NCI-H2107 treated with DMSO at 0.1 percent for 48 hours (cell line): ENCODE data around the gene BRMS1.
"Not testable (repeated sequence)": the region's sequence is repeated elsewhere in the genome, so short reads cannot be mapped to it uniquely, and the experiment has no call there.

ENCODE experiments used
- DNase-seq: peaks from one replicate; lab custom pipeline; 2025; ENCODE audit not compliant: unreplicated experiment; lab: John Stamatoyannopoulos, UW

The BRMS1 gene

DNA sequence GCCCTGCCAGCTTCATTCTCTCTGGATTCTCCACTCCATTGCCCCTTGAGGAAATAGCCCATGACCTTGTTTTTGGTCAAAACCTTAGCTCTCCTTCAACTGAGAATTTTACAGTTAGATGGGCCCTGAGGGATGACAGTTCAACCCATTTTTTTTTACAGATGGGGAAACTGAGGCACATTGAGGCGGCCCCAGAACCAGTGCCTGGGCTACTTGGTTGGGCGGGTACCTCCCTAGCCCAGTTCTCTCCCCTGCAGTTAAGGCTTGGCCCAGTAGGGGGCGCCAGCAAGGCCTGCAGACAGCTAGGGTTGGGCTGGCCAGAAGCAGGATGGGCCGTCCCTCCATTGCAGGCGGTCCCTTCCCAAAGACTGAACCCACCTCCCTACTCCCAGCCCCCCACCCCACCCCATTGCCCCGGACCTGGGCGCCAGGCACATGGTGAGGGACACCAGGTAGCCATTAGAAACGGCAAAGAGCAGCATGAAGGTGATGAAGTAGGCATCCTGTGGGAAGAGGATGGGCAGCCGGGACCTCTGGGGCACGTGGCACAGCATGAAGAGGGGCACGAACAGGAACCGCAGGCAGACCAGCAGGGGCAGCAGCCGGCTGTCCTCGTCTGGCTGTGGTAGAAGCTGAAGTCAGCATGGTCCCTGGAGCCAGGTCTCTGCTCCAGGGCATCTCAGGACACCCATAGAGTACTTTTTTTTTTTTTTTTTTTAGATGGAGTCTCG, 19.1 kb upstream of the BRMS1 start:
- no peak for DNase-seq

- DNase-seq = no peak
Measured at GRCh38 chr11:66363187-66363601, 18.3 kb upstream of the BRMS1 start.

GRCh38 chr11:66362481-66363147, 17.7 kb upstream of the BRMS1 start:
- DNase-seq = no peak

GRCh38 chr11:66361502-66361941, 16.6 kb upstream of the BRMS1 start:
- DNase-seq = no peak

DNA sequence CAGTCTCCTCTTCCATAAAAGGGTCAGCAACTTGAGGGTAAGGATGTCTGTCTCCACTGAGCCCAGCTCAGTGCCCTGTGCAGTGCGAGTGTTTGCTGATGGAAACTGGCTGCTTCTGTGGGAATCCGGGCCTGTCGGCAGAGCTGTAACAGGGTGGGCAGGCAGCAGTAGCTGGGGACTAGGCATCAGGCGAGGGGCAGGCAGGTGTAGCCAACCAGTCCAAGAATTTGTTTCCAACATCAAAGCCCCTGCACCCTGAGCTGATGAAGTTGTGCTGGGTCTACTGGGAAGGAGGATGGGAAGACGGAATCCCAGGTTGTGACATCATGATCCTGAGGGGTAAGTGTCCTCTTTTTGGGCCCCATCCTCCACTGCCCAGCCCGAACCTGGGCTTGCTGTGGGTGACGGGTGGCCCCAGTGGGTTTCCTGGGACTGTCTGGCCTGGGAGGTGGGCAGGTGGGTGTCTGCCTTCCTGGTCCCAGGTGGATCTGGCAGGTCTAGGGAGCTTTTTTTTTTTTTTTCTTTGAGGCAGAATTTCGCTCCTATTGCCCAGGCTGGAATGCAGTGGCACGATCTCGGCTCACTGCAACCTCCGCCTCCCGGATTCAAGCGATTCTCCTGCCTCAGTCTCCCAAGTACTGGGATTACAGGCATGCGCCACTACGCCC, 15.6 kb upstream of the BRMS1 start:
- no peak for DNase-seq

- no peak for DNase-seq
Measured at GRCh38 chr11:66359662-66360087, 14.8 kb upstream of the BRMS1 start.

DNA sequence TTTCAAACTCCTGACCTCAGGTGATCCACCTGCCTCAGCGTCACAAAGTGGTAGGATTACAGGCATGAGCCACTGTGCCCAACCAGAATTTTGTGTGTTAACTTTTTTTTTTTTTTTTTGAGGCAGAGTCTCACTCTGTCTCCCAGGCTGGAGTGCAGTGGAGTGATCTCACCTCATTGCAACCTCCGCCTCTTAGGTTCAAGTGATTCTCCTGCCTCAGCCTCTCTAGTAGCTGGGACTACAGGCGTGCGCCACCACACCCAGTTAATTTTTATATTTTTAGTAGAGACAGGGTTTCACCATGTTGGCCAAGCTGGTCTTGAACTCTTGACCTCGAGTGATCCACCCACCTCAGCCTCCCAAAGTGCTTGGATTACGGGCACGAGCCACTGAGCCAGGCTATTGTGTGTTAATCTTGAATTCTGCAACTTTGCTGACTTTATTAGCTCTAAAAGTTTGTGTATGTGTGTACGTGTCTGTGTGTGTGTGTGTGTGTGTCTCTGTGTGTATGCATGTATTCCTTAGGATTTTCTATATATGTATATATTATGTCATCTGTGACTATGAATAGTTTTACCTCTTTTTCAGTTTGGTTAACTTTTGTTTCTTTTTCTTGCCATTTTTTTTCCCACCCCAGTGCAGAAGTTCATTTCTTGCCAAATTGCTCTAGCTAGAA, 5.8 kb upstream of the BRMS1 start:
- DNase-seq = not testable (repeated sequence)

GRCh38 chr11:66349084-66349386, 4.1 kb upstream of the BRMS1 start:
- no peak for DNase-seq

DNA sequence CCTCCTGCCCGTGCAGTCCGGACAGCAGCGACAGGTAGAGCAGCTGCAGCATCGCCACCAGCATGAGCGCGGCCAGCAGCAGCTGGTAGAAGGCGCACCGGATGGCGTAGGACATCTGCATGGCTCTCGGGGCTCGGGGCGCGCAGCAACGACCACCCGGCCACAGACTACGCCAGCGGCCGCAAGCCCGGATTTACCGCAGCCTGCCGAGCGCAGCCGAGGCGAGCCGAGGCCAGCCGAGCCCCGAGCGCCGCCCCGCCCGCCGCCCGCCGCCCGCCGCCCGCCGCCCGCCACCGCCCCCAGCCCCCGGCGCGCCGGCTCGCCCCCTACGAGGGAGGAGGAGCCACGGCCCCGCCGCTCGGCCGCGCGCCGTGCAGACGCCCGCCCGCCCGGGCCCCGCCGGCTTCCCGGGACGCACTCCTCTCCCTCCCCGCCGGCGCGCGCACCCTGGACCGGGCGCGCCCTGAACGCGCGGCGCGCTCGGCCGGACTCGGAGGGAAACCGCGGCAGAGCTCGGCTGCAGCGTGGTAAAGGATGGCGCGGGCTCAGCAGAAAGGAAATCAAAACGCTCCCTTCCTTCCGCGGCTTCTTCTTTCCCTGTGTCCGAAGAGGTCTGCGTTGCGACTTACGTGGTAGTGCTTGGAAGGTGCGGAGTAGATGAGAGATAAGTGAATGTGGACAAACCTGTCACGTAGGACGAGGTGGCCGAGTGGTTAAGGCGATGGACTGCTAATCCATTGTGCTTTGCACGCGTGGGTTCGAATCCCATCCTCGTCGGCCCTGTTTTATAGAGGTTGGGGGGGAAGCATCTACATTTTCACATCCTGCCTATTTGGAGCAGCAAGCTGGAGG, 2.7 kb upstream of the BRMS1 start, which contains the start of gene B4GAT1:
B4GAT1 (minus strand) TSS at position 205 of the 852 bp plus-strand sequence; CDS start at position 121, 84 bp downstream.
- DNase-seq = peak; percentile 67

DNA sequence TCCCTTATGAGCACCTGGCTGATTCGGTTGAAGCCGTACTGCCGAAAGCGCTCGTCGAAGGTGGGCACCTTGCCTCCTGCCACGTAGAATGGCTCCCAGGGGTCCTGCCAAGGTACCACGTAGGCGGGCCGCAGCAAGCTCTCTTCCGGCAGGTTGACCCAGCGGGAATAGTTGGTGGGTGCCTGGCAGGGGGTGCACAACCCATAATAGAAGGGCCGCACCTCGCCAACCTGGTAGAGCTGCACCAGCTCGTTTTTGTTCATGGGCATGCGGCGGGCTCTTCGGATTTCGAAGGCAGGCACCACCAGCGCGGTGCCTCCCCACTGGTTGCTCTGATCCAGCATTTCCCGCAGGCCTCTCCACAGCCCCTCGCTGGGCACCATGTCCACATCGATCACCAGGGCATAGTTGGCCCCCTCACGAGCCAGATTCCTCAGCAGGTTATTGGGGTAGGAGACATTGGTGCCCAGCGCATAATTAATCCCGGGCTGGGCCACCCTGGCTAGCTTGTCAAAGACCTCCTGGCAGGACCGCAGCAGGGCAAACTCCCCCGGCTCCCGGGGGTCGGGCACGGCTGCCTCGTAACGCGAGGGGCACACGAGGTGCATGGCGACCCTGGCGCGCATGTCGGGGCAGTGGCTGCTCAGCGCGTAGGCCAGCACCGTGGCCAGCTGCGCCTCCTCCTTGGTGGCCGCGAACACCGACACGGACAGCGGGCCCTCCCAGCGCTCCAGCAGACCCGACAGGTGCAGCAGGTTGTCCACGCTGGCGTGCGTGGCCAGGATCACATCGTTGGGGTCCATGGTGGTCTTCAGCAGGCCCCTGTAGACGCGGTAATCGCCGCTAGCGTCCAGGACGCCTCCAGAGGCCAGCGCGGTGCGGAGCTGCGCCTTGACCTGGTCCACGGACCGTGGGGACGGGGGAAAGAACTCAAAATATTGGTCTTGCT, 1.8 kb upstream of the BRMS1 start:
- no peak for DNase-seq

GRCh38 chr11:66345316-66345649, 379 bp upstream of the BRMS1 start:
- DNase-seq = no peak

GRCh38 chr11:66343176-66343575, 1.7 kb downstream of the BRMS1 start:
- DNase-seq = no peak

GRCh38 chr11:66341502-66342126, 3.3 kb downstream of the BRMS1 start:
- DNase-seq = no peak

GRCh38 chr11:66340596-66341501, 4.1 kb downstream of the BRMS1 start:
- DNase-seq = no peak

DNA sequence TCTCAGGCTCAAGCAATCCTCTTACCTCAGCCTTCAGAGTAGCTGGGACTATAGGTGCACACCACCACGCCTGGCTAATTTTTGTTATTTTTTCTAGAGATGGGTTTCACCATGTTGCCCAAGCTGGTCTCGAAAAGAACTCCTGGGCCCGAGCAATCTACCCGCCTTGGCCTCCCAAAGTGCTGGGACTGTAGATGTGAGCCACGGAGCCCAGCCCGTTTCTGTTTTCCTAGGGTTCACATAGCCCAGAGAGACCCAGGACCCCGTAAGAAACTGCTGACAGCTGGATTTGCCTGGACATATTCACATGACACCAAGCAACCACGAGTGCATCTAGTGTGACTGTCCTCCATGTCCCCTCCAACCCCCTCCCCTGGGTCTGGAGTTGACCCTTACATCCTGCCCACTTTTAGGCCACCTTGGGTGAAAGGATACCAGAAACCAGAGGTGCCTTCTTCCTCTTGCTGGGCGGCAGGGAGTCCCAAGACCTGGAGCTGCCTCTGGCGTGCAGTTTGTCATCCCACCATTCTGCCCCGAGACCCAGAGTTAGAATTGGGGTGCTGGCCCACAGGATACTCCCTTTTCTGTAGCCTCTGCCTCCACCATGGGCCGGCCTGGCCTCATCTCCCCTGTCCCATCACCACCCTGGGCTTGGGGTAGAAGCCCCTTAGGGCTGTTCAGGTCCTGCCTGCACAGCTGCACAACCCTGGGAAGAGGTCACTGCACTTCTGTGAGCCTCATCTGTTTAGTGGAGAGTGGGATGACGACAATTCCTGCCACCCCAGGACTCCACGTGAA, 5.0 kb downstream of the BRMS1 start:
- DNase-seq = no peak

DNA sequence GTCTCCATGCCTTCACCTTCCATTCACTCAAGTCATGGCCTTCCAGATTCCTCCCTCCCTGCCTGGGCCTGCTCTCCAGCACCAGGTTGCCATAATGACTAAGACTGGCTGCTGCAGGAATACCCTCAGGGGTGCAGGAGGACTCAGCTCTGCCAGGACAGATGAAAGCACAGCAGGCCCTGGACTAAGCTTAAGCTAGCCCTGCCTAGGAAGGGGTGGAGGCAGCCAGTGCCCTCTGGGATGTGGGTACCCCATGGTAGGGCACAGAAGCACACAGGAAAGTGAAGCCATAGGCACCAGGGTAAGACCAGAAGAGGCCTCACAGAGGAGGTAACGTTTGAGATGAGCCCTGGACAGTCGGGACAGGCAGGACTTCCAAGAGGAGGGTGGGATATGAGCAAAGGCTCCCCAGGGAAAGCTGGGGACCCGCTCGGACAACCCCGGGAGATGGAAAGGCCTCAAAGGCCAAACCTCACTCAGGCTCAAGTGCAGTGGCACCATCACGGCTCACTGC, 5.7 kb downstream of the BRMS1 start:
- DNase-seq = no peak
